HG03175 (cell line): ENCODE measurements around the gene NFE2L3.

Source experiments
- ATAC-seq: cut with Tn5 transposase; IDR thresholded peaks from one replicate; pipeline ENCODE4 v1.9.1; 2021; ENCODE audit warnings: mild to moderate bottlenecking, moderate library complexity; ENCODE audit not compliant: unreplicated experiment

NFE2L3 gene

DNA sequence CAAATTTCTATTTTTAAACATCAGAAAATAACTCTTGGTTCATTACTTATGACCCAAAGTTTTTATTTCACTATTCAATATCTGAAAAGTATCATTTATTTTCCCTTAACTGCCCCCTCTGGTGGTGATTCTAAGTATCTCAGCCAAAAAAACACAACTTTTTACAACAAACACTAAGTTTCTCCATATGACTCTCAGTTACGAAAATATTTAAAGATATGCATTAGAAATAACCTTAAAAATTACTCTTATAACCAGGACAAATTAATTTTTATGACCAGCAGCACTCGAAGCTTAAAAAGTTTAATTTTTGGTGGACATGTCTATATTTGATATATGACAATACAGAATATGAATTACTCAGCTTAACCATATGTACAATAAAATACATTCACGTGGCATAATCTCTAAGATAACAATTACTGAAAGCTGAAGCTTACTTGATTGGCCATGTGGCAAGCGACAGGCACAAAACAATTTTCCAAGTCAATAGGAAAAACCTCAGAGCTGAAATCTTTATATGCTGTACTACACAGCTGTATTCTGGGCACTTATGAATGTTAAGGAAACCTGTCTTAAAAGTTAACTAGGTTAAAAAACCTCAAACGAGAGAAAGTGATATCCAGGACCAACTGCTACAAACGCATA lies 46.3 kb downstream of the NFE2L3 start:
- no peak for ATAC-seq

- ATAC-seq: no peak
These were observed 46.8 kb downstream of the NFE2L3 start for GRCh38 chr7:26198781-26199169.

DNA sequence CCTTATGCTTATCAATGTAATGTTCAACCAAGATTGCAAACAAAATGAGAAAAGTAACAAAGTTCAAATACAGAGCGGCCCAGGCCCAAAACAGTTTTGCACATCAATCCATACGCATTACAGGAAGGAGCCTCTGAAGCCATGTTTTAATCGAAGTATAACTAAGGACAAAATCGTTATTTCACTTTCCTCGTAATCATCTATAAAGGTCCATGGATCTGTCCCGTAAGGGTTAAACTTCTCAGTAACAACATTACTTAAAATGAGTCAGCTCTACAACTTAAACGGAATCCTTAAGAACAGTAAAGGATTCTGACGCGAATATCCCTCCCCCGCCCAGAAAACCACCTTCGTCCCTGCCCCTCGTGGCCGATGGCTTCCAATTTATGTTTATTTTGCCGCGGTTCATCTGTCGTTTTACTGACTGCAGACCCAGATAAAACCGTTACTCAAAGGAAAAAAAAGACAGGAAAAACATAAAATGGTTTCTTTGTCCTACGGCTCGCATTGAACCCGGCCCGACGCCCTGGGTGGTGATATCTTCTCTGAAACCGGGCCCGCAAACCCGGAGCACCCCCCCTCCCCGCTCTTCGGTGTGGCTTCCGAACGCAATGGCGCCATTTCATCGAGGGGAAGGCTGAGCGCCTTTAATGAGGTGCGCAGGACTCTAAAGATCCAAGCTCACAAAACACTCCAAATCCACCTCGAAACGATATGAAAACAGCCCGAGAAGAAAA lies 47.5 kb downstream of the NFE2L3 start:
- no peak for ATAC-seq

DNA sequence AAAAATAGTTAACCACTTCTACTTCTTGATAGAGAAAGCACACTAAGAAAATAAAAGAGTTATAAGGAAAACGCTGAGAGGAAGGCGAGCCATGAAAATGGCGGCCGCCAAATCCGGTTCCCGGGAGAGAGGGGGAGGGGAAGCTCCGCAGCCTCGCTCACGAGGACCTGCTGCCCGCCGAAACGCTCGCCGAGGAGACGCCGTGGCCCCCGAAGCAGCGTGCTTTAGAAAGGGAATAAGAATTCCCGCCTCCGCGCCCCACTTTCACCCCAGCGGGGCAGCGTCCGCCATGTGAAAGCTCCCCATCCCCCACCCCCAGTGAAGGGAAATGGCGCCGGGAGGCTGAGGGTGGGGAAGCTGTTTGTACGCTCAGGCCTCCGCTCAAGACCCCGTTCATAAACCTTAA lies 48.0 kb downstream of the NFE2L3 start:
- ATAC-seq: peak; percentile 8

DNA sequence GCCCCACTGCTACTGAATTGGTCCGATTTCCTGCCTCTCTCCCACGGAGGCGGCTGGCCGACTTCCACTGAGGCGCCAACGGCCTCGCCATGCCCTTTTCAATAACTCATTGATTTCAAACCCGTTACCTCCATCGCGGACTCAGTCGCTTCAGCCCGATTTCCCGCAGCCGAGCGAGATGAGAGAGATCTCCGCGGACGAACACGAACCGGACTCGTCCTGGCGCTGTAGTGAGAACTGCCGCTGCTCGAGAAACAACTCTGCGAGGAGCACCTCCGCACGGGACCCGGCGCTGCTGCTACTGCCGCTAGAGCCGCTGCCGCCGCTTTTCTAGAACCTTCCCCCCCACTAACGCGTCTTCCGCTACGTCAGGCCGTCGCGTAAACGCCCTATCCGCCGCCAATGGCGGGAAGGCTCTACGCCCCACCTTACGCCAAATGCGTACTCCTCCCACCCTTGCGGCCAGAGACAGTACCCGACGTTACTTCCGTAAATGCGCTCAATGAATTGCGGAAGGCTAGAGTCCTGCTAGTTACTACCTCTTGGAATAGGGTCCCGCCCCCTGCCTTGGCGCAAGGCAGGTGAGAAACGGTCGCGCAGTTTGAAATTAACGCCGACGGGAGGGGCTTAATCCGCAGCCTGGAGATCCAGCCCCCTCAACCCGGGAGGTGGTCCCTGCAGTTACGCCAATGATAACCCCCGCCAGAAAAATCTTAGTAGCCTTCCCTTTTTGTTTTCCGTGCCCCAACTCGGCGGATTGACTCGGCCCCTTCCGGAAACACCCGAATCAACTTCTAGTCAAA lies 48.6 kb downstream of the NFE2L3 start, which contains the start of gene HNRNPA2B1:
Gene HNRNPA2B1 (minus strand): TSS at position 303 of the 803 bp plus-strand sequence. CDS start 169 bp downstream, at position 134.
- ATAC-seq: peak; percentile 56

- peak; percentile 41 for ATAC-seq
These were observed 49.4 kb downstream of the NFE2L3 start, which contains the start of gene CBX3 for GRCh38 chr7:26201247-26202018. CBX3 (plus strand) TSS chr7:26201745; CDS start chr7:26202999, 1,254 bp downstream.

GRCh38 chr7:26202019-26202990 lies 50.3 kb downstream of the NFE2L3 start:
- peak; percentile 2 for ATAC-seq

DNA sequence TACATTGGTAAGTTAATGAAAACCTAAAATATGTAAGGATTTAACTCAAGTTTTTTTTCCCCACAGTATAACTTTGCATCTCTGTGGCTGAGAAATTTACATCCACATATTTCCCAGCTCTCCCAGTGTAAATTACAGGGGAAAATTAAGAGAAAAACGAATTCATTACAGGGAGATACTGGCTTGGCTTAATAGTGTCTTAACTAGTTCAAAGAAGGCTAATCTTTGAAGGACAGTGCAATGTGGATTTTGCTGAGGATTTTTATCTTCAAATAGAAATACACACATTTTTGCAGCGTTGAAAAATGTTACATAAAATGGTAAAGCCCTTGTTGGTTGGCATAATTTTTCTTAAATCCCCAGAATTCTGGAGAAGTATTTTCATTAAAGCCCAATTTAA lies 51.0 kb downstream of the NFE2L3 start:
- no peak for ATAC-seq

DNA sequence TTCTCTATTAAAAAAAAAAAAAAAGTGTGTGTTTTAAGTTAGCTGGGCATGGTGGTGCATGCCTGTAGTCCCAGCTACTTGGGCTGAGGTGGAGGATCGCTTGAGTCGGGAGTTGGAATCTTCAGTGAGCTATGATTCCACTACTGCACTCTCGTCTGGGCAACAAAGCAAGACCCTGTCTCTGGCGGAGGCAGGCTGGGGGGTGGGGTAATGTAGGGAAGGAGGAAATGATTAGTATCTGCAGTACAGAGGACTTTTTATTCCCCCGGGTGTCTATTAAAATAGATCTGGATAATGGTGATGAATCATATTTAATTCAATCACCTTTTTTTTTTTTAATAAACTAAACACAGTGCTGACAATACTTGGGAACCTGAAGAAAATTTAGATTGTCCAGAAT lies 56.0 kb downstream of the NFE2L3 start:
- no peak for ATAC-seq

- ATAC-seq: no peak
These were observed 61.1 kb downstream of the NFE2L3 start for GRCh38 chr7:26212921-26213718.

GRCh38 chr7:26213807-26214515 lies 62.0 kb downstream of the NFE2L3 start:
- no peak for ATAC-seq

GRCh38 chr7:26216049-26216448 lies 64.1 kb downstream of the NFE2L3 start:
- ATAC-seq: no peak

DNA sequence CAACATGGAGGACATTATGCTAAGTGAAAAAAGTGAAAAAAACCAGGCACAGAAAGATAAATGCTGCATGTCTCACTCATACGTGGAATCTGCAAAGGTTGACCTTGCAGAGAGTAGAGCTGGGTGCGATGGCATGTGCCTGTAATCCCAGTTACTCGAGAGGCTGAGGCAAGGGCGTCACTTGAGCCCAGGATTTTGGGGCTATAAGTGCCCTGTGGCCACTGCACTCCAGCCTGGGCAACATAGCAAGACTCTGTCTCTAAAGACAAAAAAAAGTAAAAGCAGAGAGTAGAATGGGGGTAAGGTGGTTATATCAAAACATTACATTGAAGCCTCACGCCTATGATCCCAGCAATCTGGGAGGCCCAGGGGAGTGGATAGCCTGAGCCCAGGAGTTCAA lies 72.4 kb downstream of the NFE2L3 start:
- no peak for ATAC-seq

- ATAC-seq: no peak
These were observed 76.0 kb downstream of the NFE2L3 start for GRCh38 chr7:26227987-26228386.

GRCh38 chr7:26233902-26234511 lies 82.0 kb downstream of the NFE2L3 start:
- ATAC-seq: no peak
